Measurements from ENCODE around the gene SPRN. TPM values are rescaled to one million over a fixed set of nuclear protein-coding genes. Genes with fewer than 3 reads are reported as not detected.
A peak's percentile ranks its signal among the peaks of the same experiment; 100 is the strongest.

The SPRN gene
- total RNA-seq, 2 experiments from 2014 or later, result not detected

DNA sequence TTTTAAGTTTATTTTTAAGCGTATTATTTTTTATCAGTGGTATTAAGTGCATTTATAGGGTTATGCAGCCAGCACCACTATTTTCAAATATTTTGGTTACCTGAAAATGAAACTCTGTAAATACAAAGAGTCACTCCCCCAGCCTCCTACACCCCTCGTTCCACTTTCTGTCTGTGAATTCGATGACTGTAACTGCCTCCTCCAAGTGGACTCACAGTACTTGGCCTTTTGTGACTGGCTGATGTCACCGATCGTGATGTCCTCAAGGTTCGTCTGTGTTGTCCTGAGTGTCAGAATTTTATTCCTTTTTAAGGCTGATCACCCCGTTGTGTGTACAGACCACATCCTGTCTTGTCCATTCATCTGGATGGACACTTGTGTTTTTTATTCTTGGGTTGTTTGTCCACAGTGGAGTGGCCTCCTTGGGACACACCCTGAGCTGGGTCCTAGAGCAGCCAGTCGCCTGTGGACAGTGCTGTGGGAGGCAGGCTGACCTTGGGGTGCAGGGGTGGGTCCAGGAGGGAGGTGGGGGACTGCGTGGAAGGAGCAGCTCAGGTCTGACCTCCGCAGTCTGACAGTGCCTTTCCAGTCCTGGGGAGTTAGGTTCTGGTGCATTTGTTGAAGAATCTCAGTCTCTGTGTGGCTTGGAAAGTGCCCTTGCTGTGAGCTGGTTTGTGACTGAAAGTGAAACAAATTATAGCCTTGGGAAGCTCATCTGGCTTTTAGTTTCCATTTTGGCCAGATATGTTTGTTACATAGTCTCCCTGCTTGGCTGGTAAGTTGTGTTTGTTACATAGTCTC is 23.6 kb downstream of the SPRN start:
- Mint-ChIP-seq H3K27ac (peak overlapping the region; percentile 83), H3K4me1 (peaks cover 27% of the 10 kb centered on the region)
- POLR2A ChIA-PET, result interaction anchor here (1.2 to 1.9 kb wide), 2 partner anchors 10 to 27 kb away, joined by 3 to 12 read pairs; no protein-coding TSS in a partner anchor

DNA sequence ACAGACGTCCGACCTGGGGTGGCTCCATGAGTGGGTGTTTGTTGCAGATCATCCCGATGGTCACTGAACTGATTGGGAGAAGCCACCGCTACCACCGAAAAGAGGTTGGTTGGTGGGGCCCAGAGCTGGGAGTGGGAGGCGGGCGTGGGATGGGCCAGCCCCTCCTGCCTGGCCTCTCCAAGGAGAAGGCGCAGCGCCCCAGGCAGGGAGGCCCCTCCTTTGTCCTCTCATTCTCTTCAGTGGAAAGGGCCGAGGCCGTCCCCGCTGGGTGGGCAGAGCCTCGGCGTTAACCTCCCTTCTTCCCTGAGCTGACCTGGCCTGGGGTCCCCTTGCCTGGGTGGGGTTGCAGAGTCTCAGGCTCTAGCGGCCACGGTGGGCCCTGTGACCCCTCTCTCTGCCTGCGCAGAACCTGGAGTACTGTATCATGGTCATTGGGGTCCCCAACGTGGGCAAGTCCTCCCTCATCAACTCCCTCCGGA is 25.3 kb downstream of the SPRN start:
- H3K9me3 Mint-ChIP-seq, result no peaks in the 10 kb centered on the region
- DNase-seq, result no peak
- peaks cover 25% of the 10 kb centered on the region for H3K4me1 Mint-ChIP-seq
- H3K27me3 Mint-ChIP-seq, result no peaks in the 10 kb centered on the region
- H3K27ac Mint-ChIP-seq, result no peak overlapping the region
- no peak for ATAC-seq (ENCODE audit: low read depth)
- H3K4me3 Mint-ChIP-seq, result no peak overlapping the region
- POLR2A ChIA-PET, result no interaction called here
- H3K36me3 Mint-ChIP-seq, result peaks cover 24% of the 10 kb centered on the region

More for the DNA sequence above, 23.6 kb downstream of the SPRN start:
- no peaks in the 10 kb centered on the region for H3K9me3 Mint-ChIP-seq
- peak overlapping the region; percentile 58 for H3K4me3 Mint-ChIP-seq
- H3K27me3 Mint-ChIP-seq, result no peaks in the 10 kb centered on the region
- DNase-seq (no peak), ATAC-seq (ENCODE audit: low read depth) (peak; percentile 90)
- H3K36me3 Mint-ChIP-seq, result peaks cover 31% of the 10 kb centered on the region

DNA sequence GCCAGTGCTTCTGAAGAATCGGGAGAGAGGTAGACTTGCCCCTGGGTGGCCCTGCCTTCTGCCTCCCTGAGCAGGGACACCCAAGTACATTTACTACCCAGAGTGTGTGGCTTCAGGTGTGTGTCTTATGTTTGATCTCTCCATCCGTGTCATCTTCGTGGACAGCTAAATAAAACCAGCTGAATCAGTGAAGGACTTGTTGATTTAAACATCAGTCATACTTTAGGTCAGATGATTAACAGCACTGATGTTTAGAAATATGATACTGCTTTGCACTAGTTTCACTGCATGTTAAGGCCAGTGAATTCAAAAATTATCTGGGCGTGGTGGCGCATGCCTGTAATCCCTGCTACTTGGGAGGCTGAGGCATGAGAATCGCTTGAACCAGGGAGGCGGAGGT is 26.5 kb downstream of the SPRN start:
- Mint-ChIP-seq H3K4me1 (peaks cover 27% of the 10 kb centered on the region), H3K27ac (no peak overlapping the region), H3K4me3 (no peak overlapping the region), H3K36me3 (peaks cover 18% of the 10 kb centered on the region), H3K9me3 (no peaks in the 10 kb centered on the region), H3K27me3 (no peaks in the 10 kb centered on the region)
- DNase-seq (no peak), ATAC-seq (ENCODE audit: low read depth) (no peak)
- POLR2A ChIA-PET, result no interaction called here

DNA sequence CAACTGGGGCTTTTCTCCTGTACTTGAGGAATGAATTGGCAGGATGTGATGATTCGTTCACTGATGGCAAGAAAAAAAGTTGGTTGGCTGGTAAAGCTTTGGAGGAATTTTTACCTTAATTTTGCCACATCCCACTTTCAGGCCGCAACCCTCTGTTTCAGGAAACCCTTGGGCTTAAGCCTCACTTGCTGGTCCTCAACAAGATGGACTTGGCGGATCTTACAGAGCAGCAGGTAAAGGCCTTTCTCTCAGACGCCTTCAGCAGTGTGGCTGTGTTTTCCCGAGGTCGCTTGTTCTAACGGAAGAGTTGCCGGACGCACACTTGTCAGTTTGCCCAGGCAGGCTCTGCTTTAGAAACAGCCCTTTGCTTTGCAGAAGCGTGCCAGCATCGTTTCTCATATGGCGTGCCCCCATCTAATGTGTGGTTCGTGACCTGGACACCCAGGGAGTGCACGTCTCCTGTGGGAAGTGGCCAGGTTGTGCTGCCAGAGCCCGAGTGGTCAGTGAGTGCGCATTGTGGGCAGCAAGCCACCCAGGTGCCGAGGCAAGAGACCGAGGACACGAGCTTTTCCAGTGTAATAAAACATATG is 28.3 kb downstream of the SPRN start:
- no peak for ATAC-seq (ENCODE audit: low read depth)

DNA sequence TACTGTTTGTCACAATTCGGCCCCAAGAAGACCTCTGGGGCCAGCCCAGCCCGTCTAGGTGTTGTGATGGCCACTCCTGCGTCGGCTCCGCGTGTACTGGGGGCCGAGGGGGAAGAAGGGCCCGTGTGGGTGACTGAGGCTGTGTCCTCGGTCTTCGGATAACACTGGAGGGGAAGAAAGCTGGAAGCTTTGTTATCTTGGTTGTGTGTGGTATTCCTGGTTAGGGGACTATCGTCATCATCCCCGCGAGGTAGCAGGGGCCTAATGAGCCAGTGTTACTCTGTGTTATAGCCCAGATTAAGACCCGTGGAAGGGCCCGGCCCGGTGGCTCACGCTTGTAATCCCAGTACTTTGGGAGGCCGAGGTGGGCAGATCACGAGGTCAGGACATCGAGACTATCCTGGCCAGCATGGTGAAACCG is 29.6 kb downstream of the SPRN start:
- Mint-ChIP-seq H3K36me3 (peaks cover 10% of the 10 kb centered on the region), H3K9me3 (no peaks in the 10 kb centered on the region), H3K4me3 (peak overlapping the region; percentile 93), H3K27ac (peak overlapping the region; percentile 92), H3K4me1 (peaks cover 30% of the 10 kb centered on the region), H3K27me3 (no peaks in the 10 kb centered on the region)
- POLR2A ChIA-PET, result no interaction called here
- DNase-seq, result no peak
- ATAC-seq (ENCODE audit: low read depth), result no peak

More for the DNA sequence above, 28.3 kb downstream of the SPRN start:
- H3K36me3 Mint-ChIP-seq, result peaks cover 10% of the 10 kb centered on the region
- H3K4me1 Mint-ChIP-seq, result peaks cover 27% of the 10 kb centered on the region
- H3K27me3 Mint-ChIP-seq, result no peaks in the 10 kb centered on the region
- no peak for DNase-seq
- H3K4me3 Mint-ChIP-seq, result no peak overlapping the region
- H3K27ac Mint-ChIP-seq, result no peak overlapping the region
- POLR2A ChIA-PET, result no interaction called here
- no peaks in the 10 kb centered on the region for H3K9me3 Mint-ChIP-seq

DNA sequence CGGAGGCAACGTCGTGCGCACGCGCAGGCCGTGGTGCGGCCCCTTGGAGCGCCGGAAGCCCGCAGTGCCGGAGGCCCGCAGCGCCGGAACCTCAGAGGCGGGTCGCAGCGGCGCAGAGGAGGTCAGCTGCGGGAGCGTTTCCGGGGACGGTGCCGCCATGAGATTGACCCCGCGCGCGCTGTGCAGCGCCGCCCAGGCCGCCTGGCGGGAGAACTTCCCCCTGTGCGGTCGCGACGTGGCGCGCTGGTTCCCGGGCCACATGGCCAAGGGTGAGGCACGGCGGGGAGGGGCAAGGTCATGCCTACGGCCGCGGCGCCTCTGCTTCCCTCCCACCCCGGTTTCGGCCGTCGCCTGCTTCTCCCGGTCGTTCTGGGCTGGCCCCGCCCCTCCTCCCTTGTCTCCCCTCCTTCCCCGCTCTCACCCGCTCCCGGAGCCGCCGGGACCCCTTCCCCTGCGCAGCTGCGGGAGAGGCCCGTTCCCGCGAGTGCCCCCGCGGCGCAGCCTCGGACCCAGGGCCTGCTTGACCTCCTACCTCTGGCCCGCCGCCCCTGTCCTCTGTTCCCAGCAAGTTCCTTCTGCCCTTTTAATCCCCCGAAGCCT is 30.3 kb downstream of the SPRN start, which contains the start of gene MTG1:
Gene MTG1, plus strand, starts transcription at position 94 of the 600 bp plus-strand sequence. Its CDS starts 64 bp downstream, at position 158.
- DNase-seq (peak; percentile 99), ATAC-seq (ENCODE audit: low read depth) (peak; percentile 81)
- Mint-ChIP-seq H3K27me3 (no peaks in the 10 kb centered on the region), H3K36me3 (peaks cover 10% of the 10 kb centered on the region), H3K4me3 (peak within 1 kb of the TSS; percentile 93), H3K9me3 (no peaks in the 10 kb centered on the region), H3K4me1 (peaks cover 28% of the 10 kb centered on the region), H3K27ac (peak within 1 kb of the TSS; percentile 92)
- POLR2A ChIA-PET, result no interaction called here

DNA sequence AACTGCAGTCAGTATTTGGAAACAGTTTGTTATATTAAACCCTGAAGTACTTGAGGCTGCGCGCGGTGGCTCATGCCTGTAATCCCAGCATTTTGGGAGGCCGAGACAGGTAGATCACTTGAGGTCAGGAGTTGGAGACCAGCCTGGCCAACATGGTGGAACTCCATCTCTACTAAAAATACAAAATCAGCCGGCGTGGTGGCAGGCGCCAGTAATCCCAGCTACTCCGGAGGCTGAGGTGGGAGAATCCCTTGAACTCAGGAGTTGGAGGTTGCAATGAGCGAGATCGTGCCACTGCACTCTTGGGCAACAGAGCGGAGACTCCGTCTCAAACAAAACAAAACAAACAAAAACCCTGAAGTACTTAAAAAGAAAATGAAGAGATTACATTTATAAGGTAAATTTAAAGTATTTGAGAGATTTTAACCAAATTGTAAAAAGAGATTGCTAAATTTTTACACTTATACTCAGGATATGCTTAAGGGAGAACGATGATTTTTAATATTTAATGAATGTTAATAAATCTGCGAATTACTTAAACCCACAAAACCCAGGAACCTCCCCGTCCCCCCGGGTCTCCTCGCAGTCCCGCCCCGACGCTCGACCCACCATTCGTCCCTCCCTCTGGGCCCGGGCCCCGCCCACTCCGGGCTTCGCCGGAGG is 30.9 kb downstream of the SPRN start:
- H3K27ac Mint-ChIP-seq, result peak overlapping the region; percentile 92
- DNase-seq (no peak), ATAC-seq (ENCODE audit: low read depth) (no peak)
- H3K9me3 Mint-ChIP-seq, result no peaks in the 10 kb centered on the region
- POLR2A ChIA-PET, result no interaction called here
- peak overlapping the region; percentile 93 for H3K4me3 Mint-ChIP-seq
- no peaks in the 10 kb centered on the region for H3K27me3 Mint-ChIP-seq
- peaks cover 30% of the 10 kb centered on the region for H3K4me1 Mint-ChIP-seq
- peaks cover 10% of the 10 kb centered on the region for H3K36me3 Mint-ChIP-seq

DNA sequence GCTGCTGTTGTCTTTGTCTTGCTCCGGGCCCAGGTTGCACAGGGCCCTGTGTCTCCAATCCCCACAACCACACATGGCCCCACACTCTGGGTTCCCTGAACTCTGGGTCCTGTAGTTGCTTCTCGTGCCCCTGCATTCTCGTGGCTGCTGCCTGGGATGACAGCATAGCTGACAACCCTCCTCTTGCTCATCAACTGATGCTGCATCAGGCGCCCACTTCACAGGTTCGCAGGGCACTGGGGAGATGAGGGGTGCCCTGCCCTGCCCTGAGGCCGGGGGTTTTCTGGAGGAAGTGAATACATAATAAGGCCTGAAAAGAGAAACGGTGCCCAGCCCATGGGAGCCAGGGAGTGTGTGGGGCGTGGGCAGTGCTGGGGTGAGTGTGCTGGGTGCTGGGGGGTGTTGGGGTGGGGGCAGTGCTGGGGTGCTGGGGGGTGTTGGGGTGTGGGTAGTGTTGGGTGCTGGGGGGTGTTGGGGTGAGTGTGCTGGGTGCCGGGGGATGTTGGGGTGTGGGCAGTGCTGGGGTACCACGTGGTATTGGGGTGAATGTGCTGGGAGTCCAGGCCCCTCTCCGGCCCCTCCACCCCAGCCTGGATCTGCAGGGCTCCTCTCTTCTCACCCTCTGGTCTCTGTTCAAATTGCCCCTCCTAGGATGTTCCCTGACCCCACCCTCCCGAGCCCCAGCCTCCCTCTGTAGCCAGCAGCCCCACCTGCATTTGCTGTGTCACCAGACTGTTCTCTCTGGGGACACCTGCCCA is 32.5 kb downstream of the SPRN start:
- POLR2A ChIA-PET, result interaction anchor here (3.7 kb wide), 1 partner anchor 14 kb away, joined by 18 read pairs; the partner anchor contains the start of gene PAOX
- peaks cover 34% of the 10 kb centered on the region for H3K4me1 Mint-ChIP-seq
- ATAC-seq (ENCODE audit: low read depth), result no peak

DNA sequence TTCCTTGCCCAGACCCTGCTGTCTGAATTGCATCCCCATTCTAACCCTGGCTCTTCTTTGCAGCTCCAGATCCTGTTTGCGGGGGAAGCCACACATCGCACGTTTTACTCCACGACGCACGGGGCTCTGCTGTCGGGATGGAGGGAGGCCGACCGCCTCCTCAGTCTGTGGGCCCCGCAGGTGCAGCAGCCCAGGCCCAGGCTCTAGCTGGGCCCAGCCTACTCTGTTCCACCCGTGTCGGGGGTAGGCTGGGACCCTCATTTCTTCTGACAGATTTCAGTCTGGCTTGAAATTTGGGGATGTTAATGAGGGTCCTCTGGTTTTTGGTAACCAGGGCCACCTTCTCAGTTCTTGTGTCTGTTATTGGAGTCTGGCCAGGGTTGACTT is 33.2 kb downstream of the SPRN start:
- Mint-ChIP-seq H3K4me1 (peaks cover 34% of the 10 kb centered on the region), H3K9me3 (no peaks in the 10 kb centered on the region), H3K27ac (peak overlapping the region; percentile 98), H3K36me3 (peaks cover 4% of the 10 kb centered on the region), H3K27me3 (no peaks in the 10 kb centered on the region), H3K4me3 (peak overlapping the region; percentile 44)
- POLR2A ChIA-PET, result interaction anchor here (1.1 to 3.7 kb wide), 6 partner anchors 10 to 37 kb away, joined by 3 to 18 read pairs (median 8); partner anchors contain the start of genes ECHS1, FUOM and PAOX
- DNase-seq (no peak), ATAC-seq (ENCODE audit: low read depth) (no peak)

More for the DNA sequence above, 32.5 kb downstream of the SPRN start:
- H3K9me3 Mint-ChIP-seq, result no peaks in the 10 kb centered on the region
- no peaks in the 10 kb centered on the region for H3K27me3 Mint-ChIP-seq
- H3K36me3 Mint-ChIP-seq, result peaks cover 4% of the 10 kb centered on the region
- peak overlapping the region; percentile 98 for H3K27ac Mint-ChIP-seq
- no peak for DNase-seq
- no peak overlapping the region for H3K4me3 Mint-ChIP-seq

DNA sequence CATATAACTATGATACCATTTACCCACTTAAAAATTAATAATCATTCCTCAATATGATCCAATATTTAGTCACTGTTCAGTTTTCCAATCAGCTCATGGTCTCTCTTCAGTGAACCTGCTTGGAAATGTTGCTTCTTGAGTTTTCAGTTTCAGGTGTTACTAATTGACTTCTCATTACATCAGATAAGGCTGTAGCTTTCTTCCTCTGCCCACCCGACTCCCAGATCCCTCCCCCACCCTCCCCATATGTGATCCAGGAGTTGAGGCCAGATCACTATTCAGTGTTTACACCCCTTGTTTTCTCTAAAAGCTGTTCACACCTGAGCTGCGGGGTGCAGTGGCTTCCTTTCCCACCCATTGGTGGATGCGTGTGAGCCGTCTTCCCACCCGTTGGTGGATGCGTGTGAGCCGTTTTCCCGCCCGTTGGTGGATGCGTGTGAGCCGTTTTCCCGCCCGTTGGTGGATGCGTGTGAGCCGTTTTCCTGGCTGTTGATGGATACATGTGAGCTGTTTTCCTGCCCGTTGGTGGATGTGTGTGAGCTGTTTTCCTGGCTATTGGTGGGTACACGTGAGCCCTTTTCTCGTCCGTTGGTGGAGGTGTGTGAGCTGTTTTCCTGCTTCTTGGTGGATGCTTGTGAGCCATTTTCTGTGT is 33.7 kb downstream of the SPRN start:
- DNase-seq (no peak), ATAC-seq (ENCODE audit: low read depth) (no peak)
- peak overlapping the region; percentile 98 for H3K27ac Mint-ChIP-seq
- POLR2A ChIA-PET, result interaction anchor here (1.1 to 3.7 kb wide), 8 partner anchors 10 to 132 kb away, joined by 3 to 18 read pairs (median 6); partner anchors contain the start of genes CALY, ECHS1, FUOM and PAOX
- peak overlapping the region; percentile 76 for H3K4me3 Mint-ChIP-seq
- H3K36me3 Mint-ChIP-seq, result peaks cover 5% of the 10 kb centered on the region
- H3K27me3 Mint-ChIP-seq, result no peaks in the 10 kb centered on the region
- H3K9me3 Mint-ChIP-seq, result no peaks in the 10 kb centered on the region
- H3K4me1 Mint-ChIP-seq, result peaks cover 34% of the 10 kb centered on the region

DNA sequence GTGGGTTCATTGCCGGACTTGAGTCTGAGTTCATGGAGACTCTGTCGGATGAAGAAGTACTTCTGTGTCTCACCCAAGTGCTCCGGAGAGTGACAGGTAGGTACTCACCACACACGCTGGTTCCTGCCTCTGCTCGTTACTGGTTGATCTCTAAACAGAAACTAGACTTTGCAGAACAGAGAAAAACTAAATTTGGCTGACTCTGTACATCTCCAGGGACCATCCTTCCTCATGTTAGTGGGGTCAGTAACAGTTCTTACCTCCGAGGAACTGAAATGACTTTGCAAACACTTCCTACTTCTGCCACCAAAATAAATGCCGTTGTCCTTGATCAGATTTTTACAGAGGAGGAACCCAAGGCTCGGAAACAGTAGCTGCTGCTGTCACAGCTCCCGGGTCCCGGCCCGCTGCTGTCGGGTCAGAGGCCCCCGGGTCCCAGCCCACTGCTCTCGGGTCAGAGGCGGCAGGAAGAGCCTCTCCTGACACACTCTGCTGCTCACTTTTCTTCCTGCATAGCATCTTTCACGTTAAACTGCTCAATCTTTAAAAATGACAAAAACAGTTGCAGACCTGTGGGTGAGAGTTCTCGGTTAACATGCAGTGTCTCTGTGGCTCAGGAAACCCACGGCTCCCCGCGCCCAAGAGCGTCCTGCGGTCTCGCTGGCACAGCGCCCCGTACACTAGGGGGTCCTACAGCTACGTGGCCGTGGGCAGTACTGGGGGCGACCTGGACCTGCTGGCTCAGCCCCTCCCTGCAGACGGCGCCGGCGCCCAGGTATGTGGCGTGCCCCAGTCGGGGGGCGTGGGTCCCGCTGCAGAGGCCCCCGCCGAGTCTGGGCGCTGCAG is 35.2 kb downstream of the SPRN start:
- POLR2A ChIA-PET, result interaction anchor here (0.6 to 3.7 kb wide), 6 partner anchors 8 to 130 kb away, joined by 3 to 18 read pairs (median 8); partner anchors contain the start of genes ECHS1, FUOM and PAOX
- Mint-ChIP-seq H3K4me3 (peak overlapping the region; percentile 85), H3K27ac (peak overlapping the region; percentile 99), H3K9me3 (no peaks in the 10 kb centered on the region), H3K36me3 (peaks cover 2% of the 10 kb centered on the region), H3K4me1 (peaks cover 31% of the 10 kb centered on the region), H3K27me3 (no peaks in the 10 kb centered on the region)
- DNase-seq (peak; percentile 64), ATAC-seq (ENCODE audit: low read depth) (peak; percentile 59)
